Stimulated activated CD4-positive, alpha-beta T cell treated with anti-CD3 and anti-CD28 coated beads, Interleukin-4, amount 100 ng/mL, for 1 hour (primary cell): ENCODE measurements around the gene MCHR2.
A peak's percentile ranks its signal among the peaks of the same experiment; 100 is the strongest.
"Not testable (repeated sequence)": the region's sequence is repeated elsewhere in the genome, so short reads cannot be mapped to it uniquely, and the experiment has no call there.

Experiments
- DNase-seq: peaks from one replicate; pipeline ENCODE4 v3.0.0-alpha.2; 2020

MCHR2 gene, protein sequence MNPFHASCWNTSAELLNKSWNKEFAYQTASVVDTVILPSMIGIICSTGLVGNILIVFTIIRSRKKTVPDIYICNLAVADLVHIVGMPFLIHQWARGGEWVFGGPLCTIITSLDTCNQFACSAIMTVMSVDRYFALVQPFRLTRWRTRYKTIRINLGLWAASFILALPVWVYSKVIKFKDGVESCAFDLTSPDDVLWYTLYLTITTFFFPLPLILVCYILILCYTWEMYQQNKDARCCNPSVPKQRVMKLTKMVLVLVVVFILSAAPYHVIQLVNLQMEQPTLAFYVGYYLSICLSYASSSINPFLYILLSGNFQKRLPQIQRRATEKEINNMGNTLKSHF

DNA sequence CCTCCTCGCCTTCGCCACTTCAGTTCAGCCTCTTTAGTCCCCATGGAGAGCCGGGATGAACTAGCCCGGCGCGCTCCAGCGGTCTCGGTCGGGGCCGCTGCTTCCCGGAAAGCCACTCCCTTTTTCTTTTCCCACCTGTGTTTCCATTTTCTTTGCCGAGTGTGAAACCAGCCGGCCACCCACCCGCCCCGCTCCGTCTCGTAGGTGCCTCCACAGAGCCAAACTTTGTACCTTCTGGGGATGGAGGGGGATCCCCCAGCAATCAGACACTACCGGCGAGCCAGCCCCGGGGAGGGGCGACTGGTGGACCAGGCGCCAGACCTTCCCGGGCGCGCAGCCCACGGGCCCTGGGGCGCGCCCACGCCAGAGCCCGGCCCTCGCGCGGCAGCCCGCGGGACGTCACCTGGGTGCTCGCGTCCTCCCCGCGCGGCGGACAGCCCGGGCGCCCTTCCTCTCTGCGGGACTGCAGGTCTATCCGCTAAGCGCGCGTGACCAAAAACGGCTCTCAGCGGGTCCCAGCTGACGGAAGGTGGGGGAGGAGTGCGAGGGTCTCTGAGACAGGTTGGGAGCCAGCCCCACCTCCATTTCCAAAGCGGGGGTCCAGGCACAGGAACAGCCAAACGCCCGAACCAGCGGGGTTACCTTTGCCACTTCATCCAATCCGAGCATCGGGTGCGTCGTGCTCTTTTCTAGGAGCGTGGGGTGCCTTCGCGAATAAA lies at the start of gene MCHR2:
Gene MCHR2, minus strand, starts transcription at position 691 of the 719 bp plus-strand sequence. CDS start 38,076 bp downstream, outside the sequence.
- DNase-seq: no peak

DNA sequence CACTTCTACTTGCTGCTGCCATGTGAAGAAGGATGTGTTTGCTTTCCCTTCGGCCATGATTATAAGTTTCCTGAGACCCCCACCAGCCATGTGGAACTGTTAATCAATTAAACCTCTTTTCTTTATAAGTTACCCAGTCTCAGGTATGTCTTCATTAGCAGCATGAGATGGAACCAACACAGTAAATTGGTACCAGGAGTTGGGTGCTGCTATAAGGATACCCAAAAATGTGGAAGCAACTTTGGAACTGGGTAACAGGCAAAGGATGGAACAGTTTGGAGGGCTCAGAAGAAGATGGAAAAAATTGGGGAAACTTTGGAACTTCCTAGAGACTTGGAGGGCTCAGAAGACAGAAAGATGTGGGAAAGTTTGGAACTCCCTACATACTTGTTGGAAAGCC lies 44.5 kb upstream of the MCHR2 start:
- not testable (repeated sequence) for DNase-seq

DNA sequence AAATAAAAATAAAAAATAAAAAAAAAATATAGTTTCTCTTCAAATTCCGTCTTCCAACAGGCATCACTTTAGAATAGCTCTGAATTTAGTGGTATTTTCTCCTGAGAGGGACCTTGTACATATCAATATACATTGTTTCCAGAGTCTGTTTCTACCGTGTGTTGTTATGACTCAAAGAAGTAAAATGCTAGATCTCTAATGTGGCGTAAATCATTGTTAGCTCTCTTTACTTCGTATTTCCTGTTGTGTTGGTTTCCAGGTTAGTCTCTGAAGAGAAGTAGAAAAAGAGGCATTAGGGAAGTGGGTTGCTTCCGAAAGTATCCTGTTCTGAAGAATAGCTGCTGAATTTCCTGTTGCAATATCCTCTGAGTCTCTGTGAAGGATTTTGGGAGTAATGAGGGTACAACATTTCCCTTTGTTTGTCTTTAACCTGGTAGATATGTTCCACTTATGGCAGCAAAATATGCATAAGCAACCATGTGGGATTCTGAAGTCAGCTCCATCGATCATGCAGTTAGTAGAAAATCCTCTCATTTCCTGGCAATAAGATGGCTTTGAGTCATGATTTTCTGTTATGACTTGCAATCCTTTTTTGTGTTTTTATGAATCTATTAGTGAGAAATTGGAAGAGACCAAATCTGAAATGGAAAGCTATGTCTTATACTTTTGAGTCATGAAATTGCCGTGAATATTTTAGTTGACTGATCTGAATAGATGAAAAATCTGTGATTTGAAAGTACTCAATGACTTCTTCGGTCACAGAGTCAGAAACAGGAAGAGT lies 42.0 kb upstream of the MCHR2 start:
- DNase-seq: no peak

DNA sequence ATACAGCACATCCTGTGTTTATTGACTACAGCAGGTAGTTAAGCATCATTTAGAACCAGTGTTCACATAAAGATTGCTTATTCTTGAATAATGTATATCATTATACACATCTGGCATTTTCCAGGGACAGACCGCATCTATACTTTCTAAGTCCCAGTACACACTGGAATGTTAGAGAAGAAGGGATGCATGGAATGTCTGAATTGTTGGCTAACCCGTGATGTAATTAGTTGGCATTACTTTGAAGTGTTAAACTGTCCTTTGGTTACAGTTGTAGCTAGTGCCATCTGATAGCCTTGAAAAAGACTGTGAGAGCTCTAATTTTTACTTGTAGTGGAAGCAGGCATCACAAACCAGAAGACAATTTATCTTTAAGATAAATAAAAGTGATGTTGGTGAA lies 29.8 kb upstream of the MCHR2 start:
- DNase-seq: no peak

DNA sequence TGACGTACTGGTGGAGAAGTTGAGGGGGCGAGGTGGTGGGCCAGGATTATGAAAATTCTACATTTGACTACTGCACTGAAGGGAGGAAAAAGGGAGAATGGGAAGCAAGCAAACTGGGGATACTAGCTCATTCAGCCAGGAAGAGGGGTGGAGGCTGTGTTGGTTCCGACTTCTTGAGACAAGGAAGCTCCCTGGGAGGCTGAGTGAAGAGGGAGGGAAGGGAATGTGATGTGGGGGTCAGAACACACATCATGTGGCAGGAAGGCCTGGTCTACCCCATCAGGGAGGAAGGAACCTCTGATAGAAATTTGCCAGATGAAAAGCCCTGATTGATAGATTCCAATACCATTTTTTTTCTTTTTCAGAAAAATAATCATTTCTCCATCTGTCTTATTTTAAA lies 28.8 kb upstream of the MCHR2 start:
- DNase-seq: no peak

DNA sequence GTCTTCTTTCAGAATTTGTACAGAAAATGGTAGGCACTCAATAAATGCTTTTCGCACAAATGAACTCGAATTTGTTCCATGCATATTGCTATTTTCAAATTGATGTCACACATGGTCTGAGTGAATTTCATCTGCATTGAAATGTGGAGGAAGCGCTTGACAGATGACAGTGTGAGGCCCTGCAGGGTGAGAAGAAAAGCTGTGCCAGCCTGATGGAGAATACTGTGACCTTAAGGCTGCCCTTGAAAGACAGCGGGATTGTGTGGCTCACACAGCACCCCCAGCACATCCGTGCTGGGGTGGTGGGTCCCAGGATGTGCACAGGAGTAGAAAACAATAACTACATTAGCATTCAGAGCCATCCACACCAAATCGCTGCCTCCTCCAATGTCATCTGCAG lies 14.8 kb upstream of the MCHR2 start:
- DNase-seq: no peak

DNA sequence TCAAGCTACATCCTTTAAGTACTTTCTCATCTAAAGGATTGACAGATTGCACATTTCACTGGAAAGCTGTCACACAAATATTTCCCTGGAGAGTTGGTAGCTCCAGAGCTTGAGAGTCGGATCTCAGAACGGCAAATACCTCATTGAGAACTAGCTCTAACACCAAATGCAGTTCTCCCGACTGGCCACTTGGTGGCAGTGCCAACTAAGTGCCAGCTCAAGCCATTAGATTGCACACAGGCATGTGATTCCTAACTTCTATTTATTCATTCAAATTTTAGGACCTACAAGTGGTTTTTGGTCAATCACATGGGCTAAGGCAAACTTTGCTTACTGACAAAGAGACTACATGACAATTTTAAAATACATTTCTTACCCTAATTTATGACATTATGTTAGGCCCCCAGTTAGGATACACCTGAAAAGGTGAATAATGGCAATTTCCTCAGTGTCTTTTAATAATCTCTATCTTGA lies 7.9 kb upstream of the MCHR2 start:
- peak; percentile 27 for DNase-seq

DNA sequence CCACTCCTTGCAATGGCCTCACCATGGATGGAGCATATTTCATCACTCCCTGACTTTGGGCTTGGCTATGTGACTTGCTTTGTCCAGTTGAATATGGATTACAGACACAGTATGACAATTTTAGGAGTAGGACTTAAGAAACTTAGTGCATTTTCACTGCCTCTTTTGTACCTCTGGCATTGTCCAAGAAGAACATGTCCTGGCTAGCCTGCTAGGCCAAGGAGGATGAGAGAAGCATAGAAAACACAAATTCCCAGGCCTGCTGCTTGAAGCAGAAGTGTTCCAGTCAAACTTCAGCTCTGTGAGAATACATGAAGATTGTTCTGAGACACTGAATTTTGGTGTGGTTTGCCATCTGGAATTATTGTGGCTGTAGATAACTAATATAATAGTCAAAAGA lies 3.1 kb upstream of the MCHR2 start:
- DNase-seq: no peak

DNA sequence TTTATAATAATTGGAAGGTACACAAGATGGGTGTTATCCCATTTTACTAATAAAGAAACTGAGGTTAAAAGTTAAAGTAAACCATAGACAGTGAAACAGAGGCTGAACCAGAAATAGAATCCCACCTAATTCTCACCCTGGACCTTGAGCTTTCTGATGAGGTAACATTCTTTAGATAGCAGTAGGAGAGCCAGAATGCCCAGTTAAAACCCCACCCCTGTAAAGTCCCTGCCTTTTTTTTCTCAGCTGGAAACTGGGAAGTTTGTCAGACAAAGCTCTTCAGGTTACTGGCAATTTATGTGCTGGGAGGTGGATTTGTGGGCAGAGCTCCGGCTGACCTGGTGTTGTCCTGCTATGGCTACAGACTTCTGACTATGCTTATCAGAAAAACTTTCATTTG lies 1.9 kb upstream of the MCHR2 start:
- no peak for DNase-seq

DNA sequence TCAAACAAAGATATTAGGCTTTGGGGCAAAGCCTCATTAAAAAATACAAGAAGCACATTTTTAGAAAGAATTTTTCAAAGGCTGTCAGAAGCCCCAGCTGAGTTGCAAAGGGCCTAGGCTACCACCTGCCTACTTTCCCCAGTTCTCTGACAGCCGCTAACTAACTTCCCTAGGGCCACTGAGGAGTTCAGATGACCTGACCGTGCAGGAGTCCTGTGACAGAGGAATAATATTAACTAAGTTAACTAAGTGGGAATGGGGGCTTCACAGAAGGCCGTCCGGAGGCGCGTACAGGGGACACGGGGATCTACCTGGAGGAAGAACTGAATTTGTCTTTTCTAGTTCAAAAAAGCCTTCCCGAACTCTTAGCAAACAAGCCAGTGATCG lies 884 bp downstream of the MCHR2 start:
- no peak for DNase-seq

DNA sequence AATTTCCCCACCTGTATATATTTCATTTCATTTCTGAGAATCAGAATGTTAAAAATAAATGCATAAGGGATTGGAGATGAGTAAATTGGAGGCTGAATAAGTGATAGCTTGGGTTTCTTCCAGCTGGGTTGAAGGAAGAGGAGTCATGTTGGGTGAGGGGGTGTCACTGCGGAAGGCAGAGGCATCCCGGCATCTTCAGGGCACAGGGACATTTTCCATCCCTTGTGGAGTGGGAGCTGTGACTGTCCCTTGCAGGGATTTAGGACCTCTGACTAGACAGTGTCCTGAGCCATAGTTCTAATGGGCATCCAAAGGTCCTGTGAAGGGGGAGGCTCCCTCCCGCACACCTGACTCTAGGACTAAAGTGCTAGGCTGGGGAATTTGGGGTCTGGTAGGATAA lies 2.1 kb downstream of the MCHR2 start:
- DNase-seq: no peak

DNA sequence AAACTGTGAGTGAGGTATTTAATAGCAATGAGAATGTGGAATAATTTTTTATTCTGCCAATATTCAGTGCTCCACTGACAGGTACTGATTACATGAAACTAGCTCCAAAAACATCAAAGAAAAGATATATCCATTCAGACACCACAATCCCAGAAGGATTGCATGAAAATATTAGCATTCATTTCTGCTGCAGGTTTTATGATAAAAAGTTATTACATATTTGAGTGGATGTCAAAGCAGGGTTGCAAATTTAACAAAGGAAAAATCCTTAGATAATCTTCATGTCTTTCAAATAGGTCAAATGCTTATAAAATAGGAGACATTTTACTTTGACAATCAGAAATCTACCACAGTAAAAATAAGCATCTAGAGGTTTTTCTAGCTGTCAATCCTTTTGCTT lies 13.3 kb downstream of the MCHR2 start:
- DNase-seq: no peak

DNA sequence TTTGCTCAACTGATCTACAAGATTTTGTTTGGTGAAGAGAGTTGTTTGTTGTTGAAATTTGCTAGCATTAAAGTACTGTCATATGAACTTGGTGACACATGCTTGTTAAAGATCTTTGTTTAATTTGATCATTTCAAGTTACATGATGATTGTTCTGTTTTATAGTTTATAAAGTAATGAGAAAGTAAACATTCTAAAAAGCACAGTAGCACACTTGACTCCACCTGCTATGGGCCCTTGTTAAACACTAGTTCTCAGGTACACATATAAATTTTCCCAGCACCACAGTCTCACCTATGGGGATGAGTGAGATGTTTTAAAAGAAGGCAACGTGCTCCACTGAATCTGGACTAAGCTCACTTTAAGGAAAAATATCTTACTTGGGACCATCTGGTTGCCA lies 14.1 kb downstream of the MCHR2 start:
- no peak for DNase-seq

DNA sequence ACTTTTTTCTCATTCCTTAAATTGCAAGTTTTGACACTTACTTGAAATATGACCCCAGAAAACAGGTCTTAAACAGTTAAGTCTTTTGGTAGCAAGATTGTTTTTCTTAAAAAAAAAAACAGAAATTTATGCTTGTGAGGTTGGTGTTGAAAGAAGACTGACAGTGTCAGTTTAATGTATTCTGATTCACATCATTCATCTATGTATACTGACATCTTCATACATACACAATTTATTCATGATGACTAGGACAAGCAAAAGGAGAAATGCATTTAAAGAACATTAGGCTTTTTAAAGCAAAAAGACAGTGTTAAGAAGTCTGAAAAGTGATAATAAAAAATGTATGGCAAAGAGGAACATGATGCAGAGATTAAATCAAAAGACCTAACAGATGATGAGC lies 27.0 kb downstream of the MCHR2 start:
- DNase-seq: no peak

DNA sequence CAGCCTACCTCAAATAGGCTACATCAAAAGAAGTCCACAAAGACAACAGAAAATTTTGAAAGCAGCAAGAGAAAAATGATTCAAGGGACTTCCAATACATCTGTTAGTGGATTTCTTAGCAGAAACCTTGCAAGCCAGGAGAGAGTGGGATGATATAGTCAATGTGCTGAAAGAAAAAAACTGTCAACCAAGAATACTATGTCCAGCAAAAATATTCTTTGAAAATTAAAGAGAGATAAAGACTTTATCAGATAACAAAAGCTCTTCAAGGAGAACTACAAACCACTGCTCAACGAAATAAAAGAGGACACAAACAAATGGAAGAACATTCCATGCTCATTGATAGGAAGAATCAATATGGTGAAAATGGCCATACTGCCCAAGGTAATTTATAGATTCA lies 34.0 kb downstream of the MCHR2 start:
- DNase-seq: no peak

DNA sequence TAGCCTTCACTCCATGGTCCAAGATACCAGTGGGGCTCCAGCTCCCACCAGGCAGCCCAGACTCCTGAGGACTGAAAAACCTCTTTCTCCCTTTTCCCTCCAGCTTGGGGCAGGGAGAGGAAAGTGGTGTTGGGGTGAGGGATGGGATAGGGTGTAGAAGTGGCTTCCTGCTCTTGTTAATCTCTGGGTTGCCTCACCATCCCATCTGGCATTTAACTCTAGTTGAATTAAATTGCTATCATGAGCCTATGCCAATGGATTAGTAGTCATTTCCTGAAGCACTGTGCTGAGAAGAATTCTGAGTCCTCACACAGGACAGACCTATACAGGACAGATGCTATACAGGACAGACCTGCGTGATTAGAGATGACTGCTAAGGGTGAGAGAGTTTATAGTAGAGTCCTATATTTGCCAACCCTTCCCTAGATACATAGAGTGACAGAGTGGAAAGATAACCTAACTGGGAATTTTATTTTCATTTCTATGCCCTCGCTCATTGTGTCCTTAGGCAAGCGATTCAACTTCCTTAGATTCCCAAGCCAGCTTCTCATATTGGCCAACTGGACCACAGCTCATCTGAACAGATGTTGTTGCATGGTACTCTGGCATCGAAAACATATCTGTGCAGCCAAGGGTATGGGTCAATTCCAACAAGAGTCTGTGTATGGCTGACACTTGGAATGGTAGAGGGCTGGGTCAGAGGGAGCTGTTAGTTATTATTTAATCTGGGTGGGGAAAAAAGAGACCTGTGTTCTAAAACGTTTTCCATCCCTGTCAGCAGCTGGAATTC lies 42.8 kb downstream of the MCHR2 start:
- no peak for DNase-seq

DNA sequence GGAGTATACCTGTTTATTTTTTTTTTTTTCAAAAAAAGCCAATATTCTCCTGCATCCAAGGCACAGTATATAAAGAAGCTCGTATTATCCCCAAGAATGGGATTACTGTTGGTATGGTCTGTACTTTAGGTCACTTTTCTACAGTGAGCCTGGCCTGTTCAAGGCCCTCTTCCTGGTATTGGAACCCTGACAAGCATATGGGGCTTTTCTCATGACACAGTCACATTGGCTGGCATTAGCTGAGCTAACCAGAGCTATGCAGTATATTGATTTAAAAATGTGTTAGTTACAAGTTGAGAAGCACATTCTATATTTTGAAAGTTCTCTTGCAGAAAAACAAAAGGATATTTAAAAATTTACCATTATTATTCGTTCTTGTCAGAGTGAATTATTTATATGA lies 48.0 kb downstream of the MCHR2 start:
- no peak for DNase-seq

DNA sequence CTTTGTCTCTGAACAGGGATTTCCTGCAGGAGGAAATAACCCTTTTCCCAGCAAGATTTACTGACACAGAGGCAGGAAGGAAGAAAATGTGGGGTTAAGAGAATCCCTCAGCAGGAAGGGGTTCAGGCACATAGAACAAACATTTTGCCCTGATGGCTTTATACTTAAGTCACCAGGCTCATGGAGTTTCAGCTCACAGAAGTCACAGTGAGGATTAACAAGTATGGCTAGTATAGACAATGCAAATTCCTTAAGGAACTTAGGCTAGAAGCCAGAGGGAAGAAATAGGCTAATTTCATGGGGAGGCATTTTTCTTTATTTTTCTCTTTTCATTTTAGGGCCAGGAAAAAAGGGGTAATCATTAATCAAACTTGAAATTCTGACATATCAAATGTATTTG lies 50.2 kb downstream of the MCHR2 start:
- DNase-seq: no peak

DNA sequence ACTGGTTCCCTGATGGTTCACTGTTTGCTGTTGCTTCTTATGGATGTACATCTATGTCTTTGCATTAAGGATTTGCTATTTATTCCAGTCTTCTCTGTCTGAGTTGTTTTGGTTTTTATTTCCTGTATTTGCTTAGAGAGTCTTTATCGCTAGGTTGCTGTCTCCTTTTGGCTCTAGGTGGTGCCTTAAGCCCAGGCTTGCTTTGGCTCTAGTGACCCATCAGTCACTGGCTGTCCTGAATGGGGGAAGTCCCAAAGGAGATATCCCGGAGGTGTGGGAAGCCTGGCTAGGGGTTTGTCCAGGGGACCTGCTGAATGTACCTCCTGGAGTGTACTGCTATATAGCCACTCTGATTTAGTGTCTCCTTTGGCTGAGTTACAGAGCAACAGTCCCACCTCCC lies 53.4 kb downstream of the MCHR2 start:
- DNase-seq: no peak

DNA sequence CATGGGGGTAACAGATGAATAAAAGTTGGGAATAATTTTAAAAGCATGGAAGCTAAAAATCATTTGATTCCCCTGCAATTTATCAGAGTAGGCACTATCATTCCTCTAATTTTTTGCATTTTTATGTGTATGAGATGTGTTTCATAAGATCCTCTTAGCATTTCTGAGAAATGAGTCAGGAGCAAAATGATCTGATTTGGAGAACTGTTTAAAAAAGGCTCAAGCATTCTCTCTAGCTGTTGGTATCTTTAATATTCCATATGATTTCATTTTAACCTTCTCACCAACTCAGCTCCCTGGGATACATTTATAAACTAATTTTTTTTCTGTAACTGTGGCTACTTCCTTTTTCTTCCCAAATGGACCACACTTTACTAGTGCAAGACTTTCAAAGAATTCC lies 60.9 kb downstream of the MCHR2 start:
- no peak for DNase-seq

DNA sequence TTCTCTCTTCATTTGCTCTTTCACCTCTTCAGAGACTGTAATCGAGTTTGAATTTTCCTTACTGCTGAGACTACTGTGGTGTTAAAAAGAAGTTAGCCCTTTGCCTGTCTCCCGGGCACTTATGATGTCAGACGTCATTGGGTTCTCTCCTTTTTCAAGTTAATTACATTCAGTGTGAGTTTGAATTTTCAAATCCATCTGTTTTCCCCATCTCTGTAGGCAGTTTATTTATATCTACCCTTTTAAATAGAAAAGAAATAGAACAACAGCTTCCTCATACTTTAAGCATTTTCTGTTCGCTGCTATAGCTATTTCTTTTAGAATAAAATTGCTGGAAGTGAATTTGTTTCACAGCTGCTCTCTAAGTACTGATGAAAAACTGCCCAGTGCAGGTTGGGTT lies 81.4 kb downstream of the MCHR2 start:
- no peak for DNase-seq

DNA sequence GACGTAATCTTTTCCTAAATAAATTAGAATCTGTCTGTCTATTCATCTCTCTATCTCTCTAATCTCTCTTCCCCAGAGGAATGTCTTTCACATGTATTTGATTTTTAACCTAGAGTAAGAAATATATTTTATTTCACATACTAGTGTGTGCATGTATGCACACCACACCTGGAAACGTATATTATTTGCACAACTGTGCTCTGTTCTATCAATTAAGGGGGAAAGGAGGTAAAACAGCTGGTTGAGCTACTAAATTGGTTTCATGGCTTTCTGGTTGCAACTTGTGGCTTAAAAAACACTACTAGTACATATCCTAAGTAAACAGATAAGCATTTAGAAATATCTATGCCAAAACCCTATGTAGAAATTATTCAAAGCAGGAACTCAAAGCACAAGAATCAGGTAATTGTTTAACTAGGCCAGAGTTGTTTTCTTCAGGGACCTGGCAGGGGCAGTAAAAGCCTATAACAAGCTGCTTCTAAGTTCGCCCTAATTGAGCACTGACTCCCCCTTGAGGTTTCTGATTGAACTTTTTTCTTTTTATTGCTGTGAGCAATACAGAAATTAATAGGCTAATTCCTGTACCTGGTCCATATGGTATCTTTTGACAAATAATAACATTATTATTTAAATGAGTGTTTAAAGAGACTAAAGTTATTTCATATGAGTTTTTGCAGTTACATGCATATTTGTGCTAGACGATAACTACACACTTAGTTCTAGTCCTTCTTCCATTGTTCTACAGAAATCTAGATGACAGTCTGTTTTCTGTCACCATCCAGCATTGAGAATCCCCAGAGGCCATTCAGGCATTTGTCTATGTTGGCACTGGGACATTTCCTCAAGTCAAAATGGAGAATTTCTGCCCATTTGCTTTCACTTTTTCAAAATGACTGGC lies 88.6 kb downstream of the MCHR2 start:
- DNase-seq: no peak
